Measurements from ENCODE around the gene HUNK. TPM values are rescaled to one million over a fixed set of nuclear protein-coding genes. Genes with fewer than 3 reads are reported as not detected.

HUNK gene
- total RNA-seq, 2 donors from 2014 or later: 5.8 to 8.4 TPM

DNA sequence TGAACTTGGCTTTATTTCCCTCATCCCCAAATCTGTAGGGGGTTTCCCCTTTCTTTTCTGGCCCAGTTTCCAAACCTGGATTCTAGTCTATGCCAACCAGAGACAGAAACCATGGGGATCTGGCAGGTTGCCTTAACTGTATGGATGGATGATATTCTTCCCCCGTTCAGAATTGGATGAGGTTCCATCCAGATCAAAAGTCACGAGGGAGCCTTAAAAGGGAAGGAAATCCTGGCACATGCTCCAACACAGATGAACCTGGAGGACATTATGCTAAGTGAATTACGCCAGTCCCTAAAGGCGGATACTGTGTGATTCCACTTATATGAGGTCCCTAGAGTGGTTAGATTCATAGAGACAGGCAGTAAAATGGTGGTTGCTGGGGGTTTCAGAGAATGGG, 124.4 kb downstream of the HUNK start:
- Histone ChIP-seq H3K9me3 (ENCODE audit: control insufficient read depth, low read length) (no peaks in the 10 kb centered on the region), H3K27me3 (ENCODE audit: control insufficient read depth, insufficient read depth, low read length, poor library complexity, severe bottlenecking) (no peaks in the 10 kb centered on the region), H3K27ac (ENCODE audit: low read depth, low read length) (no peak overlapping the region), H3K4me3 (ENCODE audit: low read length) (no peak overlapping the region), H3K36me3 (ENCODE audit: control insufficient read depth, insufficient read depth, low read length) (no peaks in the 10 kb centered on the region), H3K4me1 (ENCODE audit: control insufficient read depth, insufficient read depth, low read length) (no peaks in the 10 kb centered on the region), H3K9ac (ENCODE audit: extremely low read depth, low read length, poor library complexity, severe bottlenecking) (no peak overlapping the region)
- peaks cover 6% of the 10 kb centered on the region for H3K36me3 Mint-ChIP-seq (ENCODE audit: low read depth)
- 93 to 94% methylated on average over 4 of the region's 4 CpGs for WGBS, 2 experiments (ENCODE audit: insufficient coverage in 1 of 2, insufficient read length in 1 of 2)
- H3K4me3 Mint-ChIP-seq: no peak overlapping the region
- H3K9me3 Mint-ChIP-seq: no peaks in the 10 kb centered on the region
- H3K27ac Mint-ChIP-seq: no peak overlapping the region
- H3K4me1 Mint-ChIP-seq: no peaks in the 10 kb centered on the region
- DNase-seq: no peak
- no peaks in the 10 kb centered on the region for H3K27me3 Mint-ChIP-seq (ENCODE audit: insufficient read depth)
- TF ChIP-seq, protein P1, sequence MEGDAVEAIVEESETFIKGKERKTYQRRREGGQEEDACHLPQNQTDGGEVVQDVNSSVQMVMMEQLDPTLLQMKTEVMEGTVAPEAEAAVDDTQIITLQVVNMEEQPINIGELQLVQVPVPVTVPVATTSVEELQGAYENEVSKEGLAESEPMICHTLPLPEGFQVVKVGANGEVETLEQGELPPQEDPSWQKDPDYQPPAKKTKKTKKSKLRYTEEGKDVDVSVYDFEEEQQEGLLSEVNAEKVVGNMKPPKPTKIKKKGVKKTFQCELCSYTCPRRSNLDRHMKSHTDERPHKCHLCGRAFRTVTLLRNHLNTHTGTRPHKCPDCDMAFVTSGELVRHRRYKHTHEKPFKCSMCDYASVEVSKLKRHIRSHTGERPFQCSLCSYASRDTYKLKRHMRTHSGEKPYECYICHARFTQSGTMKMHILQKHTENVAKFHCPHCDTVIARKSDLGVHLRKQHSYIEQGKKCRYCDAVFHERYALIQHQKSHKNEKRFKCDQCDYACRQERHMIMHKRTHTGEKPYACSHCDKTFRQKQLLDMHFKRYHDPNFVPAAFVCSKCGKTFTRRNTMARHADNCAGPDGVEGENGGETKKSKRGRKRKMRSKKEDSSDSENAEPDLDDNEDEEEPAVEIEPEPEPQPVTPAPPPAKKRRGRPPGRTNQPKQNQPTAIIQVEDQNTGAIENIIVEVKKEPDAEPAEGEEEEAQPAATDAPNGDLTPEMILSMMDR (conservative IDR thresholded peaks at IDR 0.05): no peak

DNA sequence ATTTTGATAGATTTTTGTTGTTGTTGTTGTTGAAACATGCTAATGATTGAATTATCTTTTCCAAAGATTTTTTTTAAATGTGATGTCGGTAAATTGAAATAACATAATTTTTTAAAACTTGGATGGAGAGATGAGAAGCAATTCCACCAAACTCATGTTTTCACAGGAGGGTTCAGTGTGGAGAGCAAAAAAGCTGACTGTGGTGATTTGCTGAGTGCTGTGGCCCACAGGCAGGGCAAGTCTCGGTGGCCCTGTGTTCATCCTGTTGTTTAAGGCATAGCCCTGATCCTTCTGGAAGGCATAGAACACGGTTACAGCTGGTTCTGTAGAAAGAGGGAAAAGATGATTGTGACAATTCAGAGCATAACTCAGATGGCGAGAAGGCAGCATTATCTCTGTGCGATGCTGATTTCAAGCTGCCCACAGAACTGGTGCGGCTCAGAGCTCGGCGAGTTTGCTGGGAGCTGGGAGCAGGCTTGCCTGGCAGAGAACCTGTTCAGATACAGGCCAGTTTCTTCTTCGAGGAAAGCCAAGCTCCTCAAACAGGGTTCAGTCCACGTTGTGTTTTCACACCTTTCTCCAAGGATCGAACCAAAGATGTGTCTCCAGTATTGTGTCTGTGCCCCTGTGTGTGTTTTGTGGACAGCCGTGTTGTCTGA, 127.1 kb downstream of the HUNK start:
- Mint-ChIP-seq H3K27me3 (ENCODE audit: insufficient read depth) (no peaks in the 10 kb centered on the region), H3K27ac (no peak overlapping the region), H3K9me3 (no peaks in the 10 kb centered on the region), H3K4me3 (no peak overlapping the region), H3K36me3 (ENCODE audit: low read depth) (peaks cover 6% of the 10 kb centered on the region), H3K4me1 (no peaks in the 10 kb centered on the region)
- no peaks in the 10 kb centered on the region for H3K4me1 ChIP-seq (ENCODE audit: control insufficient read depth, insufficient read depth, low read length)
- H3K9ac ChIP-seq (ENCODE audit: extremely low read depth, low read length, poor library complexity, severe bottlenecking): no peak overlapping the region
- TF ChIP-seq, protein P1 (conservative IDR thresholded peaks at IDR 0.05): no peak
- H3K36me3 ChIP-seq (ENCODE audit: control insufficient read depth, insufficient read depth, low read length): no peaks in the 10 kb centered on the region
- no peak overlapping the region for H3K4me3 ChIP-seq (ENCODE audit: low read length)
- H3K27ac ChIP-seq (ENCODE audit: low read depth, low read length): no peak overlapping the region
- 89 to 96% methylated on average over 10 to 12 of the region's 12 CpGs for WGBS, 2 experiments (ENCODE audit: insufficient coverage in 1 of 2, insufficient read length in 1 of 2)
- H3K27me3 ChIP-seq (ENCODE audit: control insufficient read depth, insufficient read depth, low read length, poor library complexity, severe bottlenecking): no peaks in the 10 kb centered on the region
- no peak for DNase-seq
- no peaks in the 10 kb centered on the region for H3K9me3 ChIP-seq (ENCODE audit: control insufficient read depth, low read length)

DNA sequence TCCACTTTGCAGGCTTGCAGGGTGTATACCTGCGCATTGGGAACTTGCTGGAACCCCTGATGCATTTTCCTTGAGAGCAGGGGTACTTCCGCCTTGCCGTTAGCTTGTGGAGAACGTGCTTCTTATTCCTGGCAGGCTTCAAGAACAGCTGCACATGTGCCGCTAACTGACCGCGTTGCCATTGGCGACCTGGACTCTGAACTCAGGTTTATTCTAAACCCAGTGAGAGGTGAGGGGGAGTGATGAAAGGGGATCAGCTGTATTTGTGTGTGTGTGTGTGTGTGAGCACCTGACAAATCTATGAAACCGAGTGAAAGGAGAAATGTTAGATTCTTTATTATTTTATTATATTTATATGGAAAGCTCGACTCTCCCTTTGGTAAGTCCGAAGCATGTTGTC, 128.6 kb downstream of the HUNK start:
- TF ChIP-seq, protein P1 (conservative IDR thresholded peaks at IDR 0.05): no peak
- Histone ChIP-seq H3K27me3 (ENCODE audit: control insufficient read depth, insufficient read depth, low read length, poor library complexity, severe bottlenecking) (no peaks in the 10 kb centered on the region), H3K4me3 (ENCODE audit: low read length) (no peak overlapping the region), H3K36me3 (ENCODE audit: control insufficient read depth, insufficient read depth, low read length) (no peaks in the 10 kb centered on the region), H3K27ac (ENCODE audit: low read depth, low read length) (no peak overlapping the region), H3K4me1 (ENCODE audit: control insufficient read depth, insufficient read depth, low read length) (no peaks in the 10 kb centered on the region), H3K9ac (ENCODE audit: extremely low read depth, low read length, poor library complexity, severe bottlenecking) (no peak overlapping the region), H3K9me3 (ENCODE audit: control insufficient read depth, low read length) (no peaks in the 10 kb centered on the region)
- Mint-ChIP-seq H3K27me3 (ENCODE audit: insufficient read depth) (no peaks in the 10 kb centered on the region), H3K9me3 (no peaks in the 10 kb centered on the region), H3K36me3 (ENCODE audit: low read depth) (peaks cover 6% of the 10 kb centered on the region), H3K27ac (peak overlapping the region; percentile 59), H3K4me1 (no peaks in the 10 kb centered on the region), H3K4me3 (no peak overlapping the region)
- 95% methylated on average over 7 to 10 of the region's 11 CpGs for WGBS, 2 experiments (ENCODE audit: insufficient coverage in 1 of 2, insufficient read length in 1 of 2)
- DNase-seq: no peak
